Epithelial cell of proximal tubule (primary cell): Measurements from ENCODE around the gene RNF157. TPM values are rescaled to one million over a fixed set of nuclear protein-coding genes. Genes with fewer than 3 reads are reported as not detected.
"Not testable (repeated sequence)": the region's sequence is repeated elsewhere in the genome, so short reads cannot be mapped to it uniquely, and the experiment has no call there.

Experiments used
- DNase-seq: peaks from one replicate; pipeline ENCODE4 v3.0.0-alpha.2; 2011; ENCODE audit warnings: low read depth
- H3K4me3 ChIP-seq: 2 replicates; pipeline ENCODE4 v1.5.1; 2011; ENCODE audit warnings: low read depth, mild to moderate bottlenecking, low read length
- CTCF ChIP-seq: conservative IDR thresholded peaks from 2 replicates; pipeline ENCODE4 v1.5.1; 2012; ENCODE audit warnings: low read depth, mild to moderate bottlenecking, low read length
- total RNA-seq: library from RNA; depleted of rRNA; stranded (reverse); fragments of >200 nt; gene quantifications from 2 replicates; pipeline ENCODE4 v1.2.3, GENCODE V29; 2015

RNF157 gene
- total RNA-seq, 1 donor from 2014 or later: 10.0 TPM

GRCh38 chr17:76251478-76252039 is 11.3 kb upstream of the RNF157 start:
- no peak for DNase-seq
- no peak for TF ChIP-seq CTCF
- no peak overlapping the region for H3K4me3 ChIP-seq

- H3K4me3 ChIP-seq: no peak overlapping the region
- no peak for TF ChIP-seq CTCF
- DNase-seq: no peak
Observed at GRCh38 chr17:76250141-76250540, 9.8 kb upstream of the RNF157 start.

- DNase-seq: no peak
- peak; percentile 42 for TF ChIP-seq CTCF
- H3K4me3 ChIP-seq: no peak overlapping the region
Observed at GRCh38 chr17:76248013-76248782, 7.9 kb upstream of the RNF157 start.

- no peak for TF ChIP-seq CTCF
- DNase-seq: no peak
- no peak overlapping the region for H3K4me3 ChIP-seq
Observed at GRCh38 chr17:76247304-76247703, 7.0 kb upstream of the RNF157 start.

- no peak for DNase-seq
- TF ChIP-seq CTCF: no peak
- no peak overlapping the region for H3K4me3 ChIP-seq
Observed at GRCh38 chr17:76246080-76247066, 6.1 kb upstream of the RNF157 start.

- DNase-seq, H3K4me3 ChIP-seq: not testable (repeated sequence)
Observed at GRCh38 chr17:76244721-76245120, 4.4 kb upstream of the RNF157 start.
